Measurements from ENCODE around the gene MYOG.

Gene MYOG

DNA sequence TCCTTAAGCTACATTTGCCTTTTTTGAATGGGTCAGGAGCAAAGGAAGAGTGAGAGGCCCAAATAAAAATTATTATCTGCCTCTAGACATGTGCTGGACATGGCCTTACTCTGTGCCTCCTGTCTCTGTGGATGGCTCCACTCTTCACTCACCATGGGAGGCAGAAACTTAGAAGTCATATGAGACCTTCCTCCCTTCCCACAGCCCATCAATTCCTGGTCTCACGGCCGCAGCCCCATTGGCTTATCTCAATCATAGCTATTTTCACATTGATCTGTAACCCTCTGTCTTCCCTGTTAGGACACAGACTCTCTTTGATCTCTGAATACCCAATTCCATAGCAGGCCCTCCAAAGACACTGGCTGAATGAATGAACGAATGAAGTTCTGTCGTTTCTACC lies 27.5 kb upstream of the MYOG start:
- no peak overlapping the region for H3K27ac ChIP-seq (ENCODE audit: low read depth, low read length)
- H3K4me1 ChIP-seq (ENCODE audit: insufficient read depth, low read length) = no peaks in the 10 kb centered on the region
- WGBS = 91% methylated on average over 4 of the region's 4 CpGs
- H3K4me3 ChIP-seq (ENCODE audit: low read length) = no peak overlapping the region
- H3K9me3 ChIP-seq (ENCODE audit: insufficient read depth, low read depth, low read length) = no peaks in the 10 kb centered on the region
- no peak overlapping the region for H3K9ac ChIP-seq (ENCODE audit: low read depth, low read length)
- H3K27me3 ChIP-seq (ENCODE audit: insufficient read depth, low read length) = peaks cover 10% of the 10 kb centered on the region; the same call in 1 of the 2 replicates
- H3K36me3 ChIP-seq (ENCODE audit: insufficient read depth, low read length) = no peaks in the 10 kb centered on the region

DNA sequence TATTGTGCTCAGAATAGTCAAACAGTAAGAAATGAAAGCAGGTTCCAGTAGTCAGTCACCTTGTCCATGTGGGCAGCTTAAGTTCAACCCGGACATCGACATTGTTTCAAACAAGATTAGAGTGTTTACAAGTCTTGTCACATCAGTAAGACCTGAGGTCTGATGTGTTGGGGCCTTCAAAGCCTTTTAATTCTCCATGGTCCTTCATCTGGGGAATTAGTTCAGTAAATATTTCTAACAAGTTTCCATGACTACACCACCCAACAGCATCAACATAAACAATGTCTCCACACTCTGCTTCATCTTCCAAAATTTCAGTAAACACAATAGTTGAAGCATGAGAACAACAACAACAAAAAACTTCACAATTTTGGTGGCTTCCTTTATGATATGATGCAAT lies 26.7 kb upstream of the MYOG start:
- H3K9ac ChIP-seq (ENCODE audit: low read depth, low read length) = no peak overlapping the region
- no peaks in the 10 kb centered on the region for H3K36me3 ChIP-seq (ENCODE audit: insufficient read depth, low read length)
- no peak overlapping the region for H3K4me3 ChIP-seq (ENCODE audit: low read length)
- 87% methylated on average over 2 of the region's 2 CpGs for WGBS
- H3K27me3 ChIP-seq (ENCODE audit: insufficient read depth, low read length) = peaks cover 10% of the 10 kb centered on the region
- no peaks in the 10 kb centered on the region for H3K4me1 ChIP-seq (ENCODE audit: insufficient read depth, low read length)
- no peak overlapping the region for H3K27ac ChIP-seq (ENCODE audit: low read depth, low read length)
- H3K9me3 ChIP-seq (ENCODE audit: insufficient read depth, low read depth, low read length) = no peaks in the 10 kb centered on the region

DNA sequence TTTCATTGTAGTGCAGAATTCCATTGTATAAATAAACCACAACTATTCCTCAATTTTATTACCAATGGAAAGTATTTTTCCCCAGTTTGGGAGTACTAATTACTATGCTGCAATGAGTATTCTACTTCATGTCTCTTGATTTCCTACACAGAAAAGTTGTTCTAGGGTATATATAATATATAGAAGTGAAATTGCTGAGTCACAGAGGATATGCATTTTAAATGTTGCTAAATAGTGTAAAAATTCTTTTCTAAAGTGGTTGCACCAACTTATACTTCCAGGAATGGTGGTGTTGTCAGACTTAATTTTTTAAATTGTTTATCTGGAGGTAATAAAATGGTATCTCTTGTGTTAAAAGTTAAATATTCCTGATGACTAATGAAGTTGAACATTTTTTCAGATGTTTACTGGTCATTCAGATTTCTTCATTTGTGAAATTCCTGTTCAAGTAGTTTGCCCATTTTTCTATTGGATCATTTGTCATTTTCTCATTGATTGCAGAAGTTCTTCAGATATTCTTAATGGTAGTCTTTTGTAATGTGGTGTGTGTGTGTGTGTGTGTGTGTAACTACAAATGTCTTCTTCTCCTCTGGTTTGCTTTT lies 19.1 kb upstream of the MYOG start:
- Histone ChIP-seq H3K27me3 (ENCODE audit: insufficient read depth, low read length) (peaks cover 7% of the 10 kb centered on the region; the same call in 1 of the 2 replicates), H3K36me3 (ENCODE audit: insufficient read depth, low read length) (no peaks in the 10 kb centered on the region), H3K9me3 (ENCODE audit: insufficient read depth, low read depth, low read length) (0 out of 2 replicates have a peak, but pooled peaks cover 3% of the 10 kb centered on the region), H3K4me3 (ENCODE audit: low read length) (no peak overlapping the region), H3K9ac (ENCODE audit: low read depth, low read length) (no peak overlapping the region), H3K4me1 (ENCODE audit: insufficient read depth, low read length) (no peaks in the 10 kb centered on the region), H3K27ac (ENCODE audit: low read depth, low read length) (no peak overlapping the region)

DNA sequence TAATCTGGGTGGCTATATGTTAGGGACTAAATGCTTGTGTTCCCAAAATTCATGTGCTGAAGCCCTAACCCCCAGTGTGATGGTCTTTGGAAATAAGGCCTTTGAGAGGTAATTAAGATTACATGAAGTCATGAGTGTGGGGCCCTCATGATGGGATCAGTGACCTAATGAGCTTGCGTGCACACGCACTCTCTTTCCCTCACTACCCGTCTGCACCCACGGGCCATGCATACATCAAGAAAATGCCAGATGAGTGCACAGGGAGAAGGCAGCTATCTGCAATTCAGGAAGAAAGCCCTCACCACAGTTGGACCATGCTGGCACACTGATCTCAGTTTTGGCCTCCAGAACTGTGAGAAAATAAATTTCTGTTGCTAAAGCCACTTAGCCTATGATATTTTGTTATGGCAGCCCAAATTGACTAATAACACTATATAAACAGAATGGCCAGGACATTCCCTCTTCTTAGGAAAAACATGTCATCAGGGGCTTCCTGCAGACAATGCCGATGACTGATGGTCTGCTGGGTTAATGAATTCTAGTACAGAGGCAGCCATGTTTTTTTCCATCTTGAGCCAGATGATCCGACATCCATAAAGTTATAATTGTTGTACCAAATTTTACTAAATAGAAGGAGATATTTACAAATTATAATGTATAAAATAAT lies 18.1 kb upstream of the MYOG start:
- WGBS = 90% methylated on average over 5 of the region's 6 CpGs
- Histone ChIP-seq H3K27ac (ENCODE audit: low read depth, low read length) (no peak overlapping the region), H3K27me3 (ENCODE audit: insufficient read depth, low read length) (peaks cover 7% of the 10 kb centered on the region; the same call in 1 of the 2 replicates), H3K9ac (ENCODE audit: low read depth, low read length) (no peak overlapping the region), H3K4me3 (ENCODE audit: low read length) (no peak overlapping the region), H3K9me3 (ENCODE audit: insufficient read depth, low read depth, low read length) (0 out of 2 replicates have a peak, but pooled peaks cover 3% of the 10 kb centered on the region), H3K36me3 (ENCODE audit: insufficient read depth, low read length) (no peaks in the 10 kb centered on the region), H3K4me1 (ENCODE audit: insufficient read depth, low read length) (no peaks in the 10 kb centered on the region)

DNA sequence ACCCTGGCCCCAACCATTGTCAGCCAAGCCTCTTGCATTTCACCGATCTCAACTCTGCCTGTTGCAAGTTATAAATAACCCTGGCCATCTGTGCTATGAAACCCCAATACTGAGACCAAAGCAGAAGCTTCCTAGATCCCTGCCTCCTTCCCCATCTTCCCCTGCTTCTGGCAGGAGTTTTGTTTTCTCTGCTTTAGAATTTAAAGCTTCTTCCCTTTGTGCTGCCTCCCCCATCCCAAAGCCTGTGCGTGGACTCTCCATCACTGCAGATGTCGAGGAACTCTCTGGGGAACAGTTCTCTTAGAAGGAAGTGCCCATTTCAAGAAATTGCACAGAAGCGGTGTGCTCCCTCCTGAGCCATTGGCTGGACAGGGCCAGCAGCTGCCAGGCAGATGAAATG lies 17.4 kb upstream of the MYOG start:
- H3K27ac ChIP-seq (ENCODE audit: low read depth, low read length) = no peak overlapping the region
- H3K4me3 ChIP-seq (ENCODE audit: low read length) = no peak overlapping the region
- H3K9ac ChIP-seq (ENCODE audit: low read depth, low read length) = no peak overlapping the region
- H3K4me1 ChIP-seq (ENCODE audit: insufficient read depth, low read length) = no peaks in the 10 kb centered on the region
- no peaks in the 10 kb centered on the region for H3K36me3 ChIP-seq (ENCODE audit: insufficient read depth, low read length)
- peaks cover 7% of the 10 kb centered on the region; the same call in 1 of the 2 replicates for H3K27me3 ChIP-seq (ENCODE audit: insufficient read depth, low read length)
- WGBS = 94% methylated on average over 4 of the region's 4 CpGs
- H3K9me3 ChIP-seq (ENCODE audit: insufficient read depth, low read depth, low read length) = 0 out of 2 replicates have a peak, but pooled peaks cover 3% of the 10 kb centered on the region

DNA sequence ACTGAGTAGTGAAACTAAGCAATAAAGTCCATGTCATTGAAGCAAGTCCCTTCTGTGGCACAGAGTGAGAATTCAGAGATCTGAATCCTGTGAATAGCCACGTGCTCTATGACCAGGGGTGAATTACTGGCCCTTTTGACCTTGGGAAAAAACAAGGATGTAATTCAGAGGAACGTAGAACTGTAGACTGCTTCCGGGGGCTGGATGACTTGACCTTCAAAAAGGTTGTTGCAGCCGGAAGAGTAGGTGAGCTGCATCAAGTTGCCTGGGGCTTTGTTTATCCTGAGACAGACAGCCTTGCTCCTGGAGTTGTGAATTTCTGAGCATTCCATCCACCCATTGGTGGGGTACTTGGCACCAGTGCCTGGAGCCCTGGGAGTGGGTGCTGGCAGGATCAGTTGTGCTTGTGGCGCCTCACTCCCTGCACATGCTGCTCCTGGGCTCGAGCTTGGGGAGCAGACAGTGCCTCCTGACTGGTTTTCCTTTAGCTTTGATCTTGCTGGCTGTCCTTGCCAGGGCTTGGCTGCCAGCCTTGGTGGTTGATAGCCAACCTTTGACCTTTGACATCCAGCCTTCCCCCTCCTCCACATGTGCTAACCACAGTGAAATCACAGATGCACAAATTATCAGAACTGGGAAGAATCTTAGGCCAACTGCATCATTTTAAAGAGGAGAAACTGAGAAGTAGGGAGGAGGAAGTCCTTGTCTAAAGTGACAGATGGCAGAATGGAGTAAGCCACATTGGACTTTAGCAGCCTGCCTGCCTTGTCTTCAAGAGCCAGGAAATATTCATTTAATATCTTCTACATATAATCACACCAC lies 16.2 kb upstream of the MYOG start:
- WGBS = 91% methylated on average over 6 of the region's 6 CpGs
- H3K27ac ChIP-seq (ENCODE audit: low read depth, low read length) = no peak overlapping the region
- 0 out of 2 replicates have a peak, but pooled peaks cover 3% of the 10 kb centered on the region for H3K9me3 ChIP-seq (ENCODE audit: insufficient read depth, low read depth, low read length)
- no peaks in the 10 kb centered on the region for H3K4me1 ChIP-seq (ENCODE audit: insufficient read depth, low read length)
- H3K27me3 ChIP-seq (ENCODE audit: insufficient read depth, low read length) = 0 out of 2 replicates have a peak, but pooled peaks cover 2% of the 10 kb centered on the region
- H3K9ac ChIP-seq (ENCODE audit: low read depth, low read length) = no peak overlapping the region
- no peak overlapping the region for H3K4me3 ChIP-seq (ENCODE audit: low read length)
- H3K36me3 ChIP-seq (ENCODE audit: insufficient read depth, low read length) = no peaks in the 10 kb centered on the region

DNA sequence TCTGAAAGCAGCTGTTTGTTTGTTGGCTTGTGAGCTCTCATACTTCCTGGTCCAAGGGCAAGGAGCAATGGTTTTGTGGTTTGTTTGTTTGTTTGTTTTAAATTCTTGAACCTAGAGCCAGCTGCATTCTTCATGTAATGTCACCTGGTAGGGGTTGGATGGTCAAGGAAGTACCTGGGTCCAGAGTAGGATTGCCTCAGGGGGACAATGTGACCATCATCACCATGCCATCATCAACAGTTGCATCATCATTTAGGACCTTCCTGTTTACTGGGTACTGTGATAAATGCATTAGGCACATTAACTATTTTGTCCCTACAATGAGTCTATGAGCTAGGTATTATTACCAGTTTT lies 14.7 kb upstream of the MYOG start:
- no peak overlapping the region for H3K4me3 ChIP-seq (ENCODE audit: low read length)
- H3K4me1 ChIP-seq (ENCODE audit: insufficient read depth, low read length) = no peaks in the 10 kb centered on the region
- H3K9me3 ChIP-seq (ENCODE audit: insufficient read depth, low read depth, low read length) = peaks cover 8% of the 10 kb centered on the region
- H3K9ac ChIP-seq (ENCODE audit: low read depth, low read length) = no peak overlapping the region
- no peak overlapping the region for H3K27ac ChIP-seq (ENCODE audit: low read depth, low read length)
- H3K27me3 ChIP-seq (ENCODE audit: insufficient read depth, low read length) = 0 out of 2 replicates have a peak, but pooled peaks cover 2% of the 10 kb centered on the region
- H3K36me3 ChIP-seq (ENCODE audit: insufficient read depth, low read length) = no peaks in the 10 kb centered on the region

DNA sequence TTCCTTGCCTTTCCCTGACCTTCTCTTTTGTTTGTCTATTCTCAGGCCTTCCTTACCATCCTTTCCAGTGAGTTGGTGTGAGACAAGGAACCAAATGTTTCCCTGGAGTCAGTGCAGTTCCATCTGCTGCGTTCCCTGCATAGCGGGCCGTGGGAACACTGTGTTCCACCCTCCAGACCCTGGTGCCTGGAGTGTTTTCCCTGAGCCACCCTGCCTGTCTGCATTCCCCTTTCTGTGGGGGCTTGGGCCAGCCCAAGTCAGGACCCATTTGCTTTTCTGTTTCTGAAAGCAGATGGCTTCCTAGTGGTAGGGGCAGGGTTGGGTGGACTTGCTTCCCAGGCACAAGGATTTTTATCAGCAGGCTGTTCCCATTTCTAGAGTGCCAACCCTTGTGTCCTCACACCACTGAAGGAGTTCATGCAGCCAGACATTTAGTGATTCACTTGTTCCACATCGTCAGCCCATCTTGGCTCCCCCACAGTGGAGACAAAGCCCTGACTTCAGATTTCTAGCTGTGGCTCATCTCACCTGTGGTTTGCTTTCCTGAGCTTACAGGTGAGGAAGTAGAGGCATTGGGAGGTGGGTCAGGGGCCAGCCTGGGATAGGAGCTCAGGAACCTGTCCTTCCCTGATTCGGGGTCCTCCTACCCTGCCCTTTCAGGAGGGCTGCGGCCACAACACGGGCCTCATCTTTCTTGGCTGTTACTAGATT lies 14.1 kb upstream of the MYOG start:
- Histone ChIP-seq H3K9ac (ENCODE audit: low read depth, low read length) (no peak overlapping the region), H3K4me3 (ENCODE audit: low read length) (no peak overlapping the region), H3K27ac (ENCODE audit: low read depth, low read length) (no peak overlapping the region), H3K36me3 (ENCODE audit: insufficient read depth, low read length) (no peaks in the 10 kb centered on the region), H3K27me3 (ENCODE audit: insufficient read depth, low read length) (0 out of 2 replicates have a peak, but pooled peaks cover 2% of the 10 kb centered on the region), H3K9me3 (ENCODE audit: insufficient read depth, low read depth, low read length) (peaks cover 12% of the 10 kb centered on the region), H3K4me1 (ENCODE audit: insufficient read depth, low read length) (no peaks in the 10 kb centered on the region)
- 94% methylated on average over 7 of the region's 7 CpGs for WGBS

DNA sequence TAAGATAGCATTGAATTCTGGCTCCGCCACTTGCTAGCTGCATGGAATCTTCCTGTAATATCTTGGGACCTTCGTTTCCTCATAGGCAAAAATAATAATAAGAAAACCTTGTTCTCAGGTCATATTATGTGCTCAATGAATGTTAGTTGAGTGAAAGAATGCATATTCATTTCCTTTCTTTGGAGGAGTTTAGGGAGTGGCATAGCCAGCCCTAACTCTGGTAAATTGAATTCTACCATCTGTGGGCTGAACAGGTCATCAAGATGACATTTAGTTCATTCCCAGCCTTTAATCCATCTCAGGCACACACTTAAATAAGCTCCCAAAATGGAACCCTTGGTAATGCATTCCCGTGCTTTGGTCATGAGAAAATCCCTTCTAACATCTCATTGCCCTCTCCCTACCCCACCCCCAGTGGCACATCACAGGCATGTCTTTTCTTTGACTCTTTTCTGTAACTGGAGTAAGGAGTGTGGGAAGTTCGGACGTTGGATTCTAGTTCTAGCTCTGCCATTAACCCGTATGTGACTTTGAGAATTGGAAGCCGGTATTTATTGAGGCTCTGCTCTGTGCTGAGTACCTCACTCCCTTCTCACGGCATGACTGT lies 13.2 kb upstream of the MYOG start:
- peaks cover 19% of the 10 kb centered on the region for H3K9me3 ChIP-seq (ENCODE audit: insufficient read depth, low read depth, low read length)
- WGBS = 89% methylated on average over 8 of the region's 8 CpGs
- no peaks in the 10 kb centered on the region for H3K4me1 ChIP-seq (ENCODE audit: insufficient read depth, low read length)
- H3K36me3 ChIP-seq (ENCODE audit: insufficient read depth, low read length) = no peaks in the 10 kb centered on the region
- 0 out of 2 replicates have a peak, but pooled peaks cover 2% of the 10 kb centered on the region for H3K27me3 ChIP-seq (ENCODE audit: insufficient read depth, low read length)
- H3K27ac ChIP-seq (ENCODE audit: low read depth, low read length) = no peak overlapping the region
- H3K4me3 ChIP-seq (ENCODE audit: low read length) = no peak overlapping the region
- no peak overlapping the region for H3K9ac ChIP-seq (ENCODE audit: low read depth, low read length)

DNA sequence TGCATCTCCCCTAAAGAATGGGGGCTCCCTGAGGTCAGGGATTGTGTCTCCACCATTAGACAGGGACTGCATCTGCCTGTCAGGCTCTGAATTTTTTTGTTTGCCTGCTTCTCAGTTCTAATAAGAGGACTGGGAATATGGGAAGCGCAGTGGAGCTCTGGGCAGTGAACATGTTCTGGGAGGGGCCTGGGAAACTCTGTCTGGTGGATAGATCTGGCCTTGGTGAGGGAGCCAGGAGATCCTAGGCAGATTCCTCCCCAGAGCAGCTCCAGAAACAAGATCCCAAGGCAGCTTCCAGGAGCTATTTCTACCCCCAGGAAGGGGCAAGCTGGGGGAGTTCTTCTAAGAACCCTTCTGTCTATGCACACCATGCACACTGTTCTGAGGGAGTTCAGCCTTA lies 12.6 kb upstream of the MYOG start:
- H3K4me1 ChIP-seq (ENCODE audit: insufficient read depth, low read length) = no peaks in the 10 kb centered on the region
- WGBS = 97% methylated on average over 1 of the region's 1 CpG
- no peak overlapping the region for H3K27ac ChIP-seq (ENCODE audit: low read depth, low read length)
- no peaks in the 10 kb centered on the region for H3K36me3 ChIP-seq (ENCODE audit: insufficient read depth, low read length)
- peaks cover 23% of the 10 kb centered on the region for H3K9me3 ChIP-seq (ENCODE audit: insufficient read depth, low read depth, low read length)
- 0 out of 2 replicates have a peak, but pooled peaks cover 2% of the 10 kb centered on the region for H3K27me3 ChIP-seq (ENCODE audit: insufficient read depth, low read length)
- no peak overlapping the region for H3K9ac ChIP-seq (ENCODE audit: low read depth, low read length)
- no peak overlapping the region for H3K4me3 ChIP-seq (ENCODE audit: low read length)

All from HUES64 (cell line).